SKM-1 treated with dmso at 0.1 percent for 144 hours (cell line): ENCODE data around the gene TSHZ2.

ENCODE experiments used
- DNase-seq: peaks from one replicate; lab custom pipeline; 2025; ENCODE audit not compliant: unreplicated experiment; lab: John Stamatoyannopoulos, UW

Gene TSHZ2, protein sequence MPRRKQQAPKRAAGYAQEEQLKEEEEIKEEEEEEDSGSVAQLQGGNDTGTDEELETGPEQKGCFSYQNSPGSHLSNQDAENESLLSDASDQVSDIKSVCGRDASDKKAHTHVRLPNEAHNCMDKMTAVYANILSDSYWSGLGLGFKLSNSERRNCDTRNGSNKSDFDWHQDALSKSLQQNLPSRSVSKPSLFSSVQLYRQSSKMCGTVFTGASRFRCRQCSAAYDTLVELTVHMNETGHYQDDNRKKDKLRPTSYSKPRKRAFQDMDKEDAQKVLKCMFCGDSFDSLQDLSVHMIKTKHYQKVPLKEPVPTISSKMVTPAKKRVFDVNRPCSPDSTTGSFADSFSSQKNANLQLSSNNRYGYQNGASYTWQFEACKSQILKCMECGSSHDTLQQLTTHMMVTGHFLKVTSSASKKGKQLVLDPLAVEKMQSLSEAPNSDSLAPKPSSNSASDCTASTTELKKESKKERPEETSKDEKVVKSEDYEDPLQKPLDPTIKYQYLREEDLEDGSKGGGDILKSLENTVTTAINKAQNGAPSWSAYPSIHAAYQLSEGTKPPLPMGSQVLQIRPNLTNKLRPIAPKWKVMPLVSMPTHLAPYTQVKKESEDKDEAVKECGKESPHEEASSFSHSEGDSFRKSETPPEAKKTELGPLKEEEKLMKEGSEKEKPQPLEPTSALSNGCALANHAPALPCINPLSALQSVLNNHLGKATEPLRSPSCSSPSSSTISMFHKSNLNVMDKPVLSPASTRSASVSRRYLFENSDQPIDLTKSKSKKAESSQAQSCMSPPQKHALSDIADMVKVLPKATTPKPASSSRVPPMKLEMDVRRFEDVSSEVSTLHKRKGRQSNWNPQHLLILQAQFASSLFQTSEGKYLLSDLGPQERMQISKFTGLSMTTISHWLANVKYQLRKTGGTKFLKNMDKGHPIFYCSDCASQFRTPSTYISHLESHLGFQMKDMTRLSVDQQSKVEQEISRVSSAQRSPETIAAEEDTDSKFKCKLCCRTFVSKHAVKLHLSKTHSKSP (N-terminal part only)

GRCh38 chr20:52972190-52972937 lies at the start of gene TSHZ2:
TSS of gene TSHZ2 (plus strand) at chr20:52972358. CDS start at chr20:52973294, 936 bp downstream.
- peak; percentile 24 for DNase-seq

DNA sequence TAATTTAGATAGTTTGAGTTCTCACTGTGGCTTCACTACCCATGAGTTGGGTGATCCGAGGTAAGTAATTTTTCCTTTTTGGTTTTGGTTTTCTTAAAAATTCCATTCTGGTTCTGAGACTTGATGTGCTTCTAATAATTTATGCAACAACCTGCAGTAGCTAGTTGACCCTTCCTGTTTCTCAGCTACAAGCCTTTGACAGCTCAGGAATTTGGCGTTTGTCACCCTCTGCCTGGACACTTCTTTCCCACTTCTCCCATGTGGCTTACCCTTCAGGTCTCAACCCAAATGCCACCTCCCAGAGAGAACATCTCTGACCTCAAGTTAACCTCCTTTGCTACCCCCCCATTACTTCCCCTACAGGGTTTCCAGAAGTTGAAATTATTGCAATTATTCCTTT lies 49.7 kb upstream of the TSHZ2 start:
- DNase-seq = peak; percentile 27

- DNase-seq = peak; percentile 65
Observed at GRCh38 chr20:52923123-52923937, 48.8 kb upstream of the TSHZ2 start.

GRCh38 chr20:52924411-52925271 lies 47.5 kb upstream of the TSHZ2 start:
- no peak for DNase-seq

GRCh38 chr20:52926505-52926904 lies 45.7 kb upstream of the TSHZ2 start:
- no peak for DNase-seq

DNA sequence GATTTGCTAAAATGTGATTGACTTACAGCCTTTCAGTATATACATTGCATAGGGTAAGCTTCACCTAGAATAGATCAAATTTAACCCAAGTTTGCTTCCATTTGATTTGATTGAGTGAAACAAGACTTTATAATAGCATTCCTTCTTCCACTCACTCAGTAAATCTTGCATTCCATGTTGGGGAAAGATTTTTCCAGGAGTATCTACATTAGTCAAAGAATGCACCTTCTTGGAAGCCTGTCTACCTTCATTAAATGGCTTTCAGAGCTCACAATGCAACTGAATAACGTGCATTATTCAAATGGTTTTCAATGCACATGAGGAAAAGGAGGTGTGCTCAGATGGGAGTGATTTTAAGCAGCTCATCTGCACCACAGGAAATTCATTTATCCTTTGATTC lies 38.3 kb upstream of the TSHZ2 start:
- DNase-seq = no peak

GRCh38 chr20:52936351-52937340 lies 35.5 kb upstream of the TSHZ2 start:
- DNase-seq = no peak

GRCh38 chr20:52937591-52938100 lies 34.5 kb upstream of the TSHZ2 start:
- DNase-seq = peak; percentile 3

DNA sequence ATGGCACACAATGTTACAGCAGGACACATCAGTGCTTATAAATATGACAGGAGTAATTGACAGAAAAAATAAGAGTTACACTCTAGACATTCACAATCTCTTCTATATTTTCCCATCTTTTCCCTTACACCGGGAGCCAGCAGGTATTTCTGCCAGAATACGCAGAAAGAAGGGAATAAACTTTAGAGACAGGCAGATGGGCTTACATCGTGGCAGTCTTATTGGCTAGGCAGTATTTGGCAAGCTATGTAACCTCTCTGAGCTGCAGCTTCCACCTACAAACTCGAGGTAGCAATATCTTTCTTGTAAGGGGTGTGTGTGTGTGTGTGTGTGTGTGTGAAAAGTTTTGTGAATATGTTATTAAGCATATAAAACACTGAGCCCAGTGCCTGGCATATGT lies 33.0 kb upstream of the TSHZ2 start:
- no peak for DNase-seq

DNA sequence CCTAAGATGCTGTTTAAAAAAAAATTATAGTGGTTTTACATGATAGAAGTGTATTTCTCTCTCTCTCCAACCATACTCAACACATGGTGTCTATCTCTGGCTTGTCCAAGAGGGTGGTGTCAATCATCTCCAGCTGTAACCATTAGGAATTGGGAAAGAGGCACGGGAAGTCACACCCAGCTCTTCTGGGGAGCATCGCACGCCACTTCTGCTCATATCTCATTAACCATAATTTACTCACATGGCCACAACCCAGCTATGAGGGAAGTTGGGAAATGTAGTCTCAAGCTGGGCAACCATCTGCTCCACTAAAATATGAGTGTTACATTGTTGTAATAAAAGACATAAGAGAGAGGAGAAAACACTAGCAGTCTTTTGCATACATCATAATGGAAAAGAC lies 30.4 kb upstream of the TSHZ2 start:
- DNase-seq = peak; percentile 86

DNA sequence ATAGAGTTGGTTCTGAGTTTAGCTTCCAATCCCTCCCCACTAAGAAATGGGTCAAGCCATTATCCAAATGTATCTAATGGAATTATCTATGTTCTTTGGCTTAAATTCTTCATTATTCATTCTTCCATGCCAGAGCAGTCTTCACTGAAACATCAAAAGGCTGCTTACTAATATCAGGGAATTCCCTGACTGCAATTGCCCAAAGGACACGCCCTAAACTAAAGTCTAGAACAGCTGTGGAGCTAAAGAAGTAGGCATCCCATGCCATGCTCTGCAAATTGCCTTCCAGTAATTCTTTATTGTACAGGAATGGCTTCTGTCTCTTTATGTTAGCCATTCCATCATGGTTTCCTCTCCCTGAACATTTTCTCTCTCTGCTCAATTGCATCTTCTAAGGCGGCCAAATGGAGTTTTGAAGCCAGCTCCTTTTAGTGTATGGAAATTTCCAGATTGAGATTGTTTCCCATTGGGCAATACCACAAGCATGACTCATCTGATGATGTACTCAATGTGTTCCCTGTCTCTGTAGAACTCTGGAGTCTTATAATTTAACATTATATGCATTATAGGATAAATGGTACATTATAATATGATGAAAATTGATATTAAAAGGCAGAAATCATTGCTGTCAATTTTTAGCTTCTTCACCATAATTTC lies 28.8 kb upstream of the TSHZ2 start:
- DNase-seq = peak; percentile 6

DNA sequence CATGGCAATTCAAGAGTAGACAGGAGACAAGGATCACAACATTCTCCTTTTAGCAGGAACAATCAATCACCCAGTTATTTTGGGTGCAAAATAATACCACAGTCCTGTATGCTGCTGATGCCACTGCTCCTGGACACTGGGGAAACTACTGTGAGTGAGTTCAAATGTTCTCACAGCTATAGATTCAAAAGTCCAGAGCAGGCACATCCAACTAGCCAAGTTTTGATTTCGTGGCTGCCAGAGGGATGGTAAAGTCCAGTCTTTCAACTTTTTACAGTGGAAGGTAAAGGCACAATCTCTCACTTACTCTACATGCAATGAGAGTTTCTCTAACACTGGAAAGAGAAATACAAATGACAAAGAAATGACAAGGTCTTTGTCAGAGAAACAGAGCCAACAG lies 26.9 kb upstream of the TSHZ2 start:
- no peak for DNase-seq

- no peak for DNase-seq
Observed at GRCh38 chr20:52945862-52946522, 26.2 kb upstream of the TSHZ2 start.

DNA sequence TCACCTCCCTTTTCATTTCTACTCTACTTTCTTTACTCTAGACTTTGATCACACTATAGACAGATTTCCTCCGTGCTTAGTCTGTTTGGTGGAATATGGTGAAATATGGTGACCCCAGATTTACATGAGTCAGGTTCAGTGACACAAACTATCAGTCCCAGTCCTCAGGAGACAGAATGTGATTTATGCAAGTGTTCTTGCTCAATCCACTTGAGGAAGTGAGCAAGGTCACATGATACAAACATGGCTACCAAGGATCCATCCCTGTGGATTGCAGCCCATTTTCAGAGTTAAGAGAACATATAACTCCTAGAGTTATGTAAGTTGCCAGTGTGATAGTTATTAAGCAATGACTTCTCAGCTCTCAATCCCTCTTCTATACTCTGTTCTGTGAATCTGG lies 23.7 kb upstream of the TSHZ2 start:
- no peak for DNase-seq

DNA sequence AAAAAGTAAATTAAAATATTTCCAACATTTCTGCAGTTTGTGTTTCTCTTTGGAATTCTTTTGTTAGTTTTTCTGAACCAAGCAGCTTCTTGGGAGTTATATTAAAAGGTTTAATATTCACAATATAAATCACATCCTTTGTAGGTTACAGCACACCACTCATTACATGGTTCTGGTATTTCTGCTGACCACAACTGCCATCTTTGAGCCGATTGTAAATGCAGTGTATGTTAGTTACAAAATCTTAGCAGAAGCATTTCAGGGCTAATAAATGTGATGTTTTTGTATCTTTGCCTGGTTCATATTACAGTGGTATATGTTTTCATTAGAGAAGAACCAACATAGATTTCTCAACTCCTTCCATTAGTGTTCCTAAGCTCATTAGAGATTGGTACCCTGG lies 19.1 kb upstream of the TSHZ2 start:
- no peak for DNase-seq

DNA sequence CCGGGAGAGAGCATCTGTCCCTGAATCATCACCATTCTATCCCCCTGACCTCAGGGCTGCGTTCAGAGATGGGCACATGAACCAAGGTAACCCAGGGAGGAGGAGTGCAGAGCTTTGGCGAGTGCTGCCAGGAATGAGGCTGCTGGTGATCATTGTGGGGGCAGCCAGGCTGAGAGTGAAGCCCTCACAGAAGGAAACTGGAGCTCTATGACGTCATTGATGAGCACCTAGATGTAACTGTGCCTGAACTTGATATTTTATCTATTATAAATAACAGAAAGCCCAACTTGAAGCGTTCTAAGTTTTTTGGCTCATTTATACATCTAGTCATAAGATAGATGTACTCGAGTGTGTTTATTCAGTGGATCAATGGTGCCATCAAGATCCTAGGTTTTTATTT lies 17.3 kb upstream of the TSHZ2 start:
- DNase-seq = no peak

- no peak for DNase-seq
Observed at GRCh38 chr20:52958211-52958610, 13.9 kb upstream of the TSHZ2 start.
